ENCODE results near the gene SECTM1.

GRCh38 chr17:82280537-82280936 lies 53.0 kb downstream of the SECTM1 start:
- TF ChIP-seq CTCF (IDR thresholded peaks at IDR 0.05; ENCODE audit: low read depth, low read length), result no peak
- TF ChIP-seq POLR2A (IDR thresholded peaks at IDR 0.05; ENCODE audit: extremely low read depth, insufficient read length), result no peak
- TF ChIP-seq MYC (IDR thresholded peaks at IDR 0.05; ENCODE audit: low read depth, low read length), result no peak

All from NB4 (cell line).